Gastroesophageal sphincter (tissue), 4 donors: ENCODE results near the gene TNS1. TPM values are rescaled to one million over a fixed set of nuclear protein-coding genes. Genes with fewer than 3 reads are reported as not detected.

ENCODE experiments used
- ATAC-seq: fragments of 150-250 bp; one replicate; pipeline ENCODE4 v1.9.1; 2016; ENCODE audit warnings: mild to moderate bottlenecking, moderate library complexity
- H3K27ac ChIP-seq, 4 donors: fragments of 200-600 bp; sonication (generic) in 3 of 4; 1 replicate in 3 of 4; 2 replicates in 1 of 4; pipeline ENCODE4 v1.5.1; 2016 to 2019
- H3K27me3 ChIP-seq: fragments of 200-600 bp; sonication (generic); one replicate; pipeline ENCODE4 v1.5.1; 2019
- H3K36me3 ChIP-seq, 2 donors: fragments of 200-600 bp; sonication (generic); one replicate each; pipeline ENCODE4 v1.5.1; 2019; ENCODE audit warnings: control low read depth in 1 of 2
- H3K4me1 ChIP-seq, 3 donors: fragments of 200-600 bp; sonication (generic); 1 replicate in 2 of 3; 2 replicates in 1 of 3; pipeline ENCODE4 v1.5.1; 2016 to 2019; ENCODE audit warnings: control low read depth in 2 of 3
- H3K4me3 ChIP-seq, 2 donors: fragments of 200-600 bp; sonication (generic); one replicate each; pipeline ENCODE4 v1.5.1; 2019; ENCODE audit warnings: mild to moderate bottlenecking in 1 of 2, moderate library complexity in 1 of 2
- H3K9me3 ChIP-seq, 3 donors: fragments of 200-600 bp; sonication (generic); one replicate each; pipeline ENCODE4 v1.5.1; 2017 to 2019; ENCODE audit warnings: control low read depth in 2 of 3
- CTCF ChIP-seq, 4 experiments: fragments of 200-600 bp in 2 of 4; fragments of 450-650 bp in 2 of 4; sonication (generic) in 1 of 4; IDR thresholded peaks; one replicate each; pipeline ENCODE4 v1.5.1; 2017 to 2019; ENCODE audit warnings: antibody characterized with exemption in 4 of 4, mild to moderate bottlenecking in 2 of 4, moderate library complexity in 2 of 4
- EP300 ChIP-seq: sonication (generic); formaldehyde crosslinking; IDR thresholded peaks from one replicate; pipeline ENCODE4 v1.6.1; 2017; ENCODE audit warnings: antibody characterized with exemption, mild to moderate bottlenecking
- POLR2A ChIP-seq, 2 donors: fragments of 450-650 bp; IDR thresholded peaks; one replicate each; pipeline ENCODE4 v1.6.1; 2017; ENCODE audit warnings: antibody characterized with exemption in 2 of 2, mild to moderate bottlenecking in 2 of 2, moderate library complexity in 1 of 2
- POLR2AphosphoS5 ChIP-seq: sonication (generic); formaldehyde crosslinking; IDR thresholded peaks from one replicate; pipeline ENCODE4 v1.6.1; 2017; ENCODE audit warnings: antibody characterized with exemption
- WGBS, 2 donors: methylation state at CpG; one replicate each; pipeline ENCODE4 v1.1.5; 2018; ENCODE audit warnings: low coverage in 1 of 2; 5-methylcytosine and 5-hydroxymethylcytosine counted together
- total RNA-seq, 4 donors: library from RNA; depleted of rRNA; stranded (reverse); fragments of >200 nt; gene quantifications; one replicate each; pipeline ENCODE4 v1.1.0, GENCODE V29; 2016

TNS1 gene
- total RNA-seq, 4 donors from 2014 or later = 825 to 2,193 (median 1,462) TPM

- WGBS, 2 donors = 15 to 30% methylated on average over 2 to 4 of the region's 8 CpGs
- ATAC-seq = no peak
- no peak for TF ChIP-seq CTCF (IDR thresholded peaks at IDR 0.05)
- no peak for TF ChIP-seq POLR2AphosphoS5
- no peak for TF ChIP-seq POLR2A (IDR thresholded peaks at IDR 0.05)
- no peak for TF ChIP-seq EP300
- H3K27me3 ChIP-seq = no peaks in the 10 kb centered on the region
- H3K27ac ChIP-seq = peak overlapping the region in 3 of 4 donors; percentile 79 to 83 (median 81)
- H3K4me3 ChIP-seq = no peak overlapping the region
- H3K4me1 ChIP-seq = peaks cover 3 to 100% (median 26%) of the 10 kb centered on the region in 3 donors
- no peaks in the 10 kb centered on the region for H3K9me3 ChIP-seq
- peaks cover 0 to 66% of the 10 kb centered on the region in 2 donors for H3K36me3 ChIP-seq
Measured at GRCh38 chr2:217801711-217802110, 201.1 kb downstream of the TNS1 start.

GRCh38 chr2:217801115-217801531 is 201.7 kb downstream of the TNS1 start:
- H3K27ac ChIP-seq = peak overlapping the region in 3 of 4 donors; percentile 79 to 83 (median 81)
- WGBS, 2 donors = 25 to 64% methylated on average over 5 to 7 of the region's 11 CpGs
- H3K4me3 ChIP-seq = no peak overlapping the region
- peaks cover 0 to 61% of the 10 kb centered on the region in 2 donors for H3K36me3 ChIP-seq
- peaks cover 3 to 100% (median 20%) of the 10 kb centered on the region in 3 donors for H3K4me1 ChIP-seq
- H3K27me3 ChIP-seq = no peaks in the 10 kb centered on the region
- no peak for ATAC-seq
- TF ChIP-seq POLR2AphosphoS5 (no peak), CTCF (IDR thresholded peaks at IDR 0.05) (no peak), EP300 (no peak), POLR2A (IDR thresholded peaks at IDR 0.05) (no peak)
- H3K9me3 ChIP-seq = no peaks in the 10 kb centered on the region

GRCh38 chr2:217800433-217801114 is 202.2 kb downstream of the TNS1 start:
- Histone ChIP-seq H3K27ac (peak overlapping the region in 3 of 4 donors; percentile 79 to 83 (median 81)), H3K9me3 (no peaks in the 10 kb centered on the region), H3K27me3 (no peaks in the 10 kb centered on the region), H3K36me3 (peaks cover 0 to 56% of the 10 kb centered on the region in 2 donors), H3K4me3 (no peak overlapping the region), H3K4me1 (peaks cover 0 to 99% (median 15%) of the 10 kb centered on the region in 3 donors)
- no peak for ATAC-seq
- WGBS, 2 donors = 20% methylated on average over 1 of the region's 10 CpGs; no CpG with 5 or more reads in 1 of the 2 donors
- TF ChIP-seq CTCF (IDR thresholded peaks at IDR 0.05) (no peak), EP300 (no peak), POLR2AphosphoS5 (no peak), POLR2A (IDR thresholded peaks at IDR 0.05) (no peak)

- Histone ChIP-seq H3K27ac (peak overlapping the region; percentile 35 to 83 (median 80)), H3K36me3 (peaks cover 0 to 53% of the 10 kb centered on the region in 2 donors), H3K9me3 (no peaks in the 10 kb centered on the region), H3K4me1 (peaks cover 0 to 91% (median 11%) of the 10 kb centered on the region in 3 donors), H3K4me3 (no peak overlapping the region), H3K27me3 (no peaks in the 10 kb centered on the region)
- TF ChIP-seq EP300 = no peak
- TF ChIP-seq POLR2A (IDR thresholded peaks at IDR 0.05) = no peak
- TF ChIP-seq CTCF (IDR thresholded peaks at IDR 0.05) = peak in 1 of 4 experiments; percentile 18
- TF ChIP-seq POLR2AphosphoS5 = no peak
- 49 to 65% methylated on average over 9 to 14 of the region's 15 CpGs for WGBS, 2 donors
- ATAC-seq = no peak
Measured at GRCh38 chr2:217799563-217800432, 203.0 kb downstream of the TNS1 start.
